Measurements from ENCODE around the gene NMNAT1. TPM values are rescaled to one million over a fixed set of nuclear protein-coding genes. Genes with fewer than 3 reads are reported as not detected.

The NMNAT1 gene
- 11.9 TPM for total RNA-seq
- long read RNA-seq, transcript NMNAT1-201 (5 exons, 3,781 nt) = major isoform, 49 of 60 reads
- long read RNA-seq, partial matches to known transcripts = 2 of 60 reads
- long read RNA-seq, other reads (novel, unspliced or antisense) = 7 of 60 reads

DNA sequence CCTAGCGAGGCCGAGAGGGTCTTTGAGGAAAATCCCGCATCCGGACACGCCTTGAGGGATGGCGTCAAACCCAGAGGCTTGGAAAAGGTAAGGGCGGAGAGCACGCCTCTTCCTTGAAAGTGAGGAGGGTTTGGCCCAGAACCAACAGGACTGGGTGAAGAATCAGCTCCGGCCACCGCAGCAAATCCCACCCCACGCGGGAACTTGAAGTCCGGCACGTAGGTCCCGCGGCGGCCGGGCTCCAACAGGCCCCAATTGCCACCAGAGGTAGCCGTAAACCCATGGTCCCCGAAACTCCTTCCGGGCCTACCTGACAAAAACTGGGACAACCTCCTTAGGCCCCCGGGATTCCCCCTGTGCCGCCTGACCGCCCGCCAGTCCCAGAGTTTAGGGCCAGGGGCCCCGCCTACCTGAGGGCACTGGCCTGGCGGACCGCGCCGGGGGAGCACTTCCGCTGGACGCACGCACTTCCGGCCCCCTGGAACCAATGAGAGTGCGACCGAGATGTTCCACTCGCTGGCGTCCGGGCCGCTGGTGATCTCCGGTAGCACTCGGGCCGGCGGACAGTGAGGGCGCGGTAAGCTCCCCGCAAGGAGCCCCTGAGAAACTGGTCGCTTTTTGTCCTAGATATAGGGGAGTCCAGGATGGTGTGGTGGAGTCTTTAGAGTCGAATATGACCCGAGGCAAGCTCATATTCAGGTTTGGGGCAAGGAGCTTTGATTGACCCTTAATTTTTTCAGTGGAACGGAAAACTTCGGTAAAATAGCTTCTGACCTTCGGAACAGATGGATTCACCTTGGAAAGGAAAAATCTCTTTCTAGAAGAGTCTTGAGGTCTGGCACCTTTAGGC lies at the start of gene NMNAT1, which contains the start of gene LZIC:
TSS of gene NMNAT1 (plus strand) at position 537 of the 850 bp plus-strand sequence. CDS start 28,599 bp downstream, outside the sequence.
TSS of gene LZIC (minus strand) at position 453 of the 850 bp plus-strand sequence. CDS start 6,772 bp downstream, outside the sequence.
- DNase-seq (ENCODE audit: low spot score) = peak; percentile 98

DNA sequence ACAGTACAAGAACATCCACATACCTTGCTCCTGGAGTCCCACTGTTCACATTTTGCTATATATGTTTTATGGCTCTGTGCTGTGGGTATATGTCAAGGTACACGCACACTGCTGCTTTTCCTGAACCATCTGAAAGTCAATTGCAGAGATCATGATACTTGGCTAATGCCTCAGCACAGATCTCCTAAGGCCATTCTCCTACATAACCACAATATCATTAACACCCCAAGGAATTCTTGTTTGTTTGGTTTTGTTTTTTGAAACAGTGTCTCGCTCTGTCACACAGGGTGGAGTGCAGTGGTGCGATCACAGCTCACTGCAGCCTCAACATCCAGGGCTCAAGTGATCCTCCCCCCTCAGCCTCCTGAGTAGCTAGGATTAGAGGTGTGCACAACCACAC lies 49.2 kb upstream of the NMNAT1 start:
- DNase-seq (ENCODE audit: low spot score) = no peak

DNA sequence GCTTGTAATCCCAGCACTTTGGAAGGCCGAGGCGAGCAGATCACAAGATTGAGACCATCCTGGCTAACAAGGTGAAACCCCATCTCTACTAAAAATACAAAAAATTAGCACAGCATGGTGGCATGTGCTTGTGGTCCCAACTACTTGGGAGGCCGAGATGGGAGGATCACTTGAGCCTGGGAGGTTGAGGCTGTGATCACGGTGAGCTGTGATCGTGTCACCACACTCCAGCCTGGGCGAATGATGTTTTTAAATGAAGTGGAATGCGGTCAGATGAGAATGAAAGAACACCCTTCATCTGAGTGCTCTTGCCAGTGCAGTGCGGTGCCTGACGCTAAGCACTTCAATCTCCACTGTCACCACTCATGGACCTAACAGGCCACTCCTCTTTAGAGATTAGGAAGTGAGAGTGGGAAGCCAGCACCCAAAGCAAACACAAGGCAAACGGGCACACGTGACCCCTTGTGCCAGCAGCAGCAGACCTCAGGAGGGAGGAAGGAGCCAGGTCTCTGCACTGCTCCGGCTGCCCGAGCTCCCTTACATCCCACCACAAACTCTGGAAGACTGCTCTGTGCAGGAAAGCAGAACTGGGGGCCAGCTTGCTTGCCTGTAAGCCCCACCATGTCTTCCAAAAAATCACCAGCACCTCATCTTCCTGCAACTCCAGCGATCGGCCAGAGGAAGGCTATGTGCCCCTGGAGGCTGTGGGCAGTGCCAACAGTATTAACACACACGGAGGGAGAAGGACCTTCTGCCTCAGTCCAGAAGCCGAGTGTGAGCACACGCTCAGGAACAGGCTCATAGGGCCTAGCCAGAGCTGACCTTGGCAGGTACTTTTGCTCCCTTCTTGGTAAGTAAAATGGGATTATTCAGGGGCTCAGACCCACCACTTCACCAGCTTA lies 42.9 kb upstream of the NMNAT1 start:
- no peak for DNase-seq (ENCODE audit: low spot score)

DNA sequence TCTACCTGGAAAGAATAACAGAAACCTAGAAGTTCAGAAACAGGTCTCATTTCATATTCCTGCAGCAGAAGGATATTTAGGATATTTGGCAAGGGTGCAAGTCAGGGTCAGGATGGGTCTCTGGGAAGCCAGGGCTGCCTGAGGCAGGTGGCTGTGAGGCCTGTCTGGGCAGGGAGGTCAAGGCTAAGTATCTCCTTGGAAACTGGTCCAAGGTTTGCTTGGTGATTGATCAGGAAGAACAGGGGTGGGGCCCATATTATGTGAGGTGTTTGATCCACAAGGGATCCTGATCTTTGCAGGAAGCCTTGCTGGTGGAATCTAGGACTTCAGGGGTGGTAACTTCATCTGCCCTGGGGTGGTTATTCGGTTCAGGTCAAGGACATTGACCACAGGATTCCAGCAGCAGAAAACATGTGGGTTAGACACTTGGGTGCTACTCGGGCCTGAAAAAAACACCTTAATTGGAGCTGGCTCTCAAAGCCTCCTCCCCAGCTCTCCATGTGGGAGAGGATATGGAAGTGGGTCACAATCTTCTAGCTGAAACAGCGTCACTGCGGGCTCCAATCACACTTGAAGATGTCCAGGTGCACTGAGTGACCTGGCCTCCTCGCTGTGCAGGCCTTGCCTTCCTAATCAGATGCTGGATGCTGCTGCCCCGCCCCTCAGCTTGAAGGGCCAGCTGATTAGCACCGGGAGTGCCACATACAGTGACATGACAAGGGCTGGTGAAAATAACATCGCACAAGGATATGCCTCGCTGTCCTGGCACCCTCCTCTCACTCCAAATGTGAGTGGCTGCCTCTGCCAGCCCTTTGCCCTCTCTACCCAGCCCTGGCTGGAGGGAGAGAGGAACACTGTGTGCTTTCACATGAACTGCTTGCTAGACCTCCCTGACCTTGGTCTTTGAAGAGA lies 41.9 kb upstream of the NMNAT1 start:
- DNase-seq (ENCODE audit: low spot score) = no peak

DNA sequence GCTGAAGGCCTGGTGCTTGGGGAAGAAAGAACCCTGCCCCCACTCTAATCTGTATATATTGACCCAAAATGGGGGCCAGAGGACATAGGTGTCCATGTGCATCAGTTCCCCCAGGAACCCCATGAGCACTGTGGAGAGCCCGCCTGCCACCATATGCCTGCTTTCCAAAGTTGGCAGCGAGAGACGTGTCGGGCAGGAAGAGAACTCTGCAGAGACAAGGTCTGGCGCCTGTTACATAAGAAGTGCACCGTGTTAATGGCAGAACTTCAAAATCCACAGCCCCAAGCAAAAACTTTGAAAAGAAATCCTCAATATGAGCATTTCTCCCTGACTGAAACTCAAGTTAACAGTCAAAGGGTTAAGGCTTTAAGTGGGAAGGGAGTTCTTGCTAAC lies 41.2 kb upstream of the NMNAT1 start:
- DNase-seq (ENCODE audit: low spot score) = no peak

DNA sequence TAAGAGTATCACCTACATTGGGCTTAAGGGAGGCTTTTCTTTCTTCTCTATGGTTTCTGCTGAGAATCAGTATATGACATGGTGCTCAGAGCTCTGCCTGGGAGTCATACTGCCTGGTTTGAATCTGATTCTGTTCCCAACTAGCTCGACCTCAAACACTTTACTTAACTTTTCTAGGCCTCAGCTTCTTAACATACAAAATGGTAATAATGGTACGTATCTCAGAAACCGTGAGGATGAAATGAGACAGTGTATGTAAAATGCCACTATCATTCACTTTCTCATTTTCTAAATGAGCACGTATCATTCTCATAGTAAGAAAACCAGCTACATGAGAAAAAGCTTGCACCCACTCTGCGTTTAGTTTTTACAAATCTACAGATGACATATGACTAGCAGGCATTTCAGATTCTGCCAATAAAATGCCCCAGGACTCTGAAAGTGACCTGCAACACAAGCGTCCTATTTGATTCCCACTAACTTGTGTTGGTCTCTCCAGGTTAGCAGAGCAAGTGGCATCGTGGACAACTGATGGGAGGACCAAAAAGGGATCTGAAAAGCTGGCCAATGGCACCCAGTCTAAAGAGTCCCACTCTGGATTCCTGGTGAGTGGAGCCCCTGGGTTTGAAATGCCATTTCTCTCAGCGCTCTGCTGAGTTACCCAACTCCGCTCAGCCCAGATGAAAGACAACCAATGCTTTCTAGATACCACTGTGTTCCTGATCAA lies 39.3 kb upstream of the NMNAT1 start:
- peak; percentile 33 for DNase-seq (ENCODE audit: low spot score)

DNA sequence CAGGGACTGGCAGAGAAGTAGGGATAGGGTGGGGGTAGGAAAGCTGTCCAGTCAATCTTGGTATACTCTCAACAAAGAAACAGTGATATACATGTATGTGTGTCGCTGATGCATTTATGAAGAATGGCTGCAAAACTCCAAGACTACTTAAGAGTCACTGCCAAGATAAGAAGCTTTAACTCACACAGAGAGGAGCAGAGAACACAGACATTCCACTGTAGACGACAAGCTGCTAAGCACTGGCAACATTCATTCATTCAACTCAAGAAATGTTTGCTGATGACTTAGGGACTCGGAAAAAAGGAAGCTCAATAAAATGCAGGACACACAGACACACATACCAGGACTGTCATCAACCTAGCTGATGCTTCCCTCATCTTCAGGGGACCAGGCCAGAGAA lies 38.7 kb upstream of the NMNAT1 start:
- no peak for DNase-seq (ENCODE audit: low spot score)

DNA sequence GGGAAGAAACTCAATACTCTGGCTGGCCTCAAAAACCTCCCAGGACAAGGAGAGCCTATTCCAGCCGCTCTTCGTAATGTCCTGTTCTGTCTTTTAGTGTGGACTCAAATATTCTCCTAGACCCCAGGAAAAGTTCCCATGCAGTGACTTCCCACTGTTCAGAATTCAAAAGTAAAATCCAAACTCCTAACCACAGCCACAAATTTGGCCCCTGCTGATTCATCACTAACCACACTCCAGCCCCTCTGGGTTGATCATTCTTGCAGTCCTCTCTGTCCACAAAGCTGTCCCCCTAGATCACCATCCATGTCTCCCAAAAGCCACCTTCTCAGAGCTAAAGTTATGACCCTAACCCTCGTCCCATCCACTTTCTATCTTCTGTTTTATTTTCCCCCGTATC lies 38.3 kb upstream of the NMNAT1 start:
- peak; percentile 12 for DNase-seq (ENCODE audit: low spot score)

DNA sequence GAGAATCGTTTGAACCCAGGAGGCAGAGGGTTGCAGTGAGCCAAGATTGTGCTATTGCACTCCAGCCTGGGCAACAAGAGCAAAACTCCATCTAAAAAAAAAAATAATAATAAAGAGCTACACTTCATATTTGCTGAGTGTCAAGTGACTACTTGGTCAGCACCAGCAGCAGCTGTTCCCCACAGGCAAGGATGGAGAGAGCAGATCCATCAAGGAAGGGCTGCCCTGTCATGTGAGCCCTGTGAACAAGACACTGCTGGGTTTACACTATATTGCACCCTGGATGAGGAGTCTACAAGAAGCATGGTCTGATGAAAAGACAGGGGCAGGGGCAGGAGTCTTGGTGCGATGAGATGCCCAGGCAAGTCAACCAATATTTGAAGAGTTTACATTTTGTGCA lies 36.8 kb upstream of the NMNAT1 start:
- DNase-seq (ENCODE audit: low spot score) = no peak

DNA sequence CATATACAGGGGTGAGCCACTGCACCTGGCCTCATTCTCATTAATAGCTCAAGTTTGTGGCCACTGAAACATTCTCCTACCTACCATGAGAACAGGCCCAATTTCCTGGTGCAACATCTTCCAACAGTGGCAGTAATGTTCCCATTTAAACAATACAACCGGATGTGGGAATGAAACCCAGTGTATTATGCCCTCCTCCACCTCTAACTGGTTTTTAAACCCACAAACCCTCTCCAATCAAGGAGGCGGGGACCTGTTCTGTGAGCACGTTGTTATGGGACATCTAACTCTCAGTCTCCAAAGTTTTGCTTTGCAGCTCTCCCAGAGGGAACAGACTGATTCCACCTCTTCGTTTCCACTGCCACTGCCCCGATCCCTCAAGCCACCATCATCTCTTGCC lies 35.8 kb upstream of the NMNAT1 start:
- no peak for DNase-seq (ENCODE audit: low spot score)

DNA sequence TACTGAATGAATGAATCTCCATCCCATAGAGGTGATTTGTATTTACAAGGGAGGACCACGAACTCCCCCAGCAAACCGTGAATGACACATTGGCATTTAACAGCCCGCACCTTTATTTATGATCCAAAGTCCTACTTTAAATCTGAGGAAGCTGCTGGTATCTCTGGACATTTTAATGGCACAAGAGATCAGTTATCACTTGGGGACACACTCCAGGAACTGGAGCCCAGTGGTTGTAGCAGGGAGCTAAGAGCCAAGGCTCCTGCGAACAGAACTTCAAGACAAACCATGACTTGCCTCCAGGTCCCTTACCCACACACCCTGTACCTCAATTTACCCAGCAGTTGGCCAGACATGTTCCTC lies 34.4 kb upstream of the NMNAT1 start:
- DNase-seq (ENCODE audit: low spot score) = no peak

DNA sequence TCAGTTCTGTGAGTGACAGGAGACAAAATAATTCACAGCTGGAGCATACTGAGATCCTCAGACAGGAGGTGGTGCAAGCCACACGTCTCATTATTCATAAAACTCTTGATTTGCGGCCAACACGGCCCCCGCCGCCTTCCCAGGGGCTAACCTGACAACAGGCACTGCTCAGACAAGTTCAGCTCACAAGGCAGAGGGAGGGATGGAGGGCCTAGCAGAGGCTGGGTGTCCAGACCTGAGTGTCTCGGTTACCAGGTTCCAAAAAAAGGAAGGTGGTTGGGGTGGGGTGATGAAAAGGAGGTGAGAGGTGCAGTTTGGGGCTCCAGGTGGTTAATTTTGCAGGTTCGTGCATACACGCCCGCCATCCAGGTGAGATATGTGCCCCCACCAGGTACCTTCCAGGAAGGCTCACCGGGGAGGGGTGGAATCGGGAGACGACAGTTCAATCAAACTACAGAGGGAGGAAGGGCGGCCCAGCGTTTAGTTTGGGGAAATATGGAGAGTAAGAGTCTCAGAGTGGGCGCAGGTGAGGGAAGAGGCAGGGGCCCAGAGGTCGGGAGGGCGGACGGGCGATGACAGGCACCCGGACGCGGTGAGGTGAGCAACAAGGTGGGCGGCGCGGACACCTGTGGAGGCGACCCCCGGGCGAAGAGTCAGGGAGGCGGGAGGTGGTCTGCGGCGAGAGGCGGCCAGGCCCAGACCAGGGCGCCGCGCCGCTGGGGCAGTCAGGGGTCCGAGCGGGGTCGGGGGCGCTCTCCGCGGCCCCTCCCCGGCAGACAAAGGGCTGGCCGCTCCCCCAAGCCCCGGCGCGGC lies 33.8 kb upstream of the NMNAT1 start:
- DNase-seq (ENCODE audit: low spot score) = peak; percentile 88

DNA sequence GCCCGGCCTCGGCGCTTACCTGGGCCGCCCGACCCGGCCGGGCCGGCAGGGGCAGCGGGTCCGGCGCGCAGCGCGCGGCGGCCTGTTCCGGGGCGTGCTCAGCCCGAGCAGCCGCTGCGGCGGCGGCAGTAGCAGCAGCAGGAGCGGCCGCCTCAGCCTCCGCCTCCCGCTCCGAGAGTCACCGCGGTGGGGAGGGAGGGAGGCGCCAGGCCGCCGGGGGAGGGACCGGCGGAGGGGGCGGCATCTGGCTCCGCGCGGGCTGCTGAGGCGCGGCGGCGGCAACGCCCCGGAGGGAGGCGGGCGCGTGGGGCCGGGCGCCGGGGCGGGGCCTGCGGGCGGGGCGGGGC lies 33.2 kb upstream of the NMNAT1 start, which contains the start of gene CTNNBIP1:
TSS of gene CTNNBIP1 (minus strand) at position 194 of the 347 bp plus-strand sequence. CDS start 38,205 bp downstream, outside the sequence.
- DNase-seq (ENCODE audit: low spot score) = no peak

DNA sequence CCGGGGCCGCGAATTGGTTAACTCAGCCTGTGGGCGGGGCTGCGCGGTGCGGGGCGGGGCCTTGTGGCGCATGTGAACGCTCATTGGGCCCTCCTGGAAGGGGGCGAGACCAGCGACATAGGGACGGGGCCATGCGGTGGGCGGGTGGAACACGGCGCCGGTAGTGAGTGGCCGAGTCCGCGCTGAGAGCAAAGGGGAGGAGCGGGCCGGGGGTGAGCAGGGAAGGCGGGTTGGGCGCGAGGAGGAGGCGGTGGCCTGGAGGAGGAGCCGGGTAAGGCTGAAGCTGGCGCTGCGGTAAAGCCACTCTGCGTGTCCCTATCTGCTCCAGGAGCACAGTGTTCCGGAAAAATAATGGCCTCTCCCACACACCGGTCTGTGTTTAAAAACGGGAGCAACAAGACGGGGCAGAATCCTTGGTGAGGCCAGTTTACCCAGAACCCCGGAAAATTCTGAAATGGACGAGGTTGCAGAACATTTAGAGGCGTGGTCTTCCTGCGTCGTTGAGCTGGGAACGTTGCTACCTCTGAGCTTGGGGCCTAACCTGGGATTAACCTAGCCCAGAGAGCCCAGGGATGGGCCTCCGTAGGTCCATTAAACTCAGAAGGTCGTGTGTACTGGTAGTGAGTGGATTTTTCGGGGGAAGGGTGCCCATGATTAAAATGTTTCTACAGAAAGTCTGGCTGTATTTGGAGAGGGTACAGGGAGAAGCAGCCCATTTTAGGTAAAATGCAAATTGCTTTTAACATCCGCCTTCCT lies 32.7 kb upstream of the NMNAT1 start:
- peak; percentile 100 for DNase-seq (ENCODE audit: low spot score)

DNA sequence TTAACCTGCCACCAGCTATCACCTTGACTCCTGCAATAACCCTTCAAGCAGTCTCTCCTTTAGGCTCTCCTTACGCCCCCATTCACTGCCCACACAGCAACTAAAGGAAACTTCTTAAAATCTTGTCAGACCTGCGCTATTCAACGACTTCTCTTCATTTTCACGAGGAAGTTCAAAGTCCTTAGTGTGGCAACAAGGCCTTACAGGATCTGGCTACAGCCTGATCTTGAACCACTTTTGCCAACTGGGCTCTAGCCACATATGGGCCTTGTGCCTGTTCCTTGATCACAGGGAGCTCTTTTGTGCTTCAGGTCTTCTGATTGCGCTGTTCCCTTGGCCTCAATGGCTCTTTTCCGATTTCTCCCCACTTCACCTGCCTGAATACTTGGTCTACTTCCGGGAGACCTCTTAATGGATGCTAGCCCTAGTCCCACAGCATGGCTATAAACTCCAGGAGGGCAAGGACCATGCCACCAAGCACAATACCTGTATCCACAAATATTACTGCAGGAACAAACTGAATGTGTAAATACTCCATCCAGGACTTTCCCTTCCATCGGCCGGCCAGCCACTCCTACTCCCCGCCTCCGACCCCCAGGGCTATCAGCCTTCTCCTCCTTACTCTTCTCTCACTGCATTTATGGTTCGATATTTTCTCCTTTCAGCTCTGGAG lies 30.9 kb upstream of the NMNAT1 start:
- peak; percentile 33 for DNase-seq (ENCODE audit: low spot score)

DNA sequence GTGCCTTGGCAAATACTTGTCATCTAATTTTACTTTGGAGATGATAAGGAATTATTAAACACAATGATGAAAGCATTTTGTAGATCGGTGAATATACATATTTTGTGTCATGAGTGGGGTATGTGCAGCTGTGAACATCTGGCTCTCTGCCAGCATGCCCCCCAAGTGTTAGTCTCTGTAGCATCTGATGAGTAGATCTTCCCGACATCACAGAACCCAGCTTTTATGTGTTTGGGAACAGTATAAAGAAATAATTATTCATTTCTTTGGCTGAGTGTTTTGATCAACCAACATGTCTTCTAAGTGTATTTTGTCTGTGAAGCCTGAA lies 28.7 kb upstream of the NMNAT1 start:
- peak; percentile 65 for DNase-seq (ENCODE audit: low spot score)

DNA sequence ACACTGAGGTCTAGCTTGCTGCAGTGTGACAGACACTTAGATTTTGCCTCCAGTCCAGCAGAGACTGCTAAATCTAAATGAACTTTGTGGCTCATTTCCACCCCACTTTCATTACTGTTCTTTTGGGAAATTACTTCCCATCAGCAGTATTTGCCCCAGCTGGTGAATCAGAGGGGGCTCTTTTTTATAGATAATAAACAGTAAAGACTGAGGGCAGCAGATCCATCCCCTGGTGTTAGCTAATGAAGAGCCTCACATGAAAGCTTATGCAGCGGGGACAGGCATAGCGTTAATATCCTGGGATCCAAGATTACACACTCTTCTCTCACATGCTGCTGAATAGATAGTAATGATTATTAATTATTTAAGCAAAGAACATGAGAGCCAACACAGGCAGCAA lies 26.8 kb upstream of the NMNAT1 start:
- DNase-seq (ENCODE audit: low spot score) = no peak

DNA sequence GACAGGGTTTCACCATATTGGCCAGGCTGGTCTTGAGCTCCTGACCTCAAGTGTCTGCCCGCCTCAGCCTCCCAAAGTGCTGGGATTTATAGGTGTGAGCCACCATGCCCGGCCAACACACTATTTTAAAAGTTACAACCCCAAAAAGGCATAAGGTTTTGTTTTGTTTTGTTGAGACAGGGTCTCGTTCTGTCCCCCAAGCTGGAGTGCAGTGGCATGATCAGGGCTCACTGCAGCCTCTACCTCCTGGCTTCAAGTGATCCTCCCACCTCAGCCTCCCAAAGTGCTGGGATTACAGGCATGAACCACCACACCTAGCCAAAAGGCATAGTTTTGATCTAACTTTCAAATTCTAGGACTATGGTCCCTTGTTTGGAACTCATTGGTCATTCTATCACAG lies 25.8 kb upstream of the NMNAT1 start:
- peak; percentile 51 for DNase-seq (ENCODE audit: low spot score)
